Measurements from ENCODE around the gene AFAP1L2.

Gene AFAP1L2

DNA sequence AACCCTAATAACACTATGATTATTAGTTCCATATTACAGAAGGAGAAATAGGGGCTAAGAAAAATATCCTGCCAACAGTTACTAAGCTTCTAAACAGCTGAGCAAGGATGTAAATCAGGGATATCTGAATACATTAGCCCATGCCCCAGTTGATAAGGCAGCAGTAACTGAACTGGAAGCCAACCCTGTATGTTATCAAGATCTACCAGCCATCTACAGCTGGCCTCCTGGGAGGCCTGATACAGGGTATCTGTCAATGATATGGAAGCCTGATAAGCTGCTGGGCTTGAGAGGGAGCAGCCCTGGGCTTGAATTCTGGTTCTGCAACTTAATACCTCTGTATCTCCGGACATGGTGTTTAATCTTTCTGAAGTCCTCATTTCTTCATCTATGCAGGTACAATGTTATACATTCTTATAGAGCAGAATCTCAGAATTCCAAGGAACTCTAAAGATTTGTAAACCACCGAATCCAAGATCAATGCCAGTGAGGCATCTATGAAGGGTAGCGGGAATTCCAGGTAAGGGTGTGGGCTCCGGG is 37.9 kb upstream of the AFAP1L2 start:
- TF ChIP-seq, protein P1, sequence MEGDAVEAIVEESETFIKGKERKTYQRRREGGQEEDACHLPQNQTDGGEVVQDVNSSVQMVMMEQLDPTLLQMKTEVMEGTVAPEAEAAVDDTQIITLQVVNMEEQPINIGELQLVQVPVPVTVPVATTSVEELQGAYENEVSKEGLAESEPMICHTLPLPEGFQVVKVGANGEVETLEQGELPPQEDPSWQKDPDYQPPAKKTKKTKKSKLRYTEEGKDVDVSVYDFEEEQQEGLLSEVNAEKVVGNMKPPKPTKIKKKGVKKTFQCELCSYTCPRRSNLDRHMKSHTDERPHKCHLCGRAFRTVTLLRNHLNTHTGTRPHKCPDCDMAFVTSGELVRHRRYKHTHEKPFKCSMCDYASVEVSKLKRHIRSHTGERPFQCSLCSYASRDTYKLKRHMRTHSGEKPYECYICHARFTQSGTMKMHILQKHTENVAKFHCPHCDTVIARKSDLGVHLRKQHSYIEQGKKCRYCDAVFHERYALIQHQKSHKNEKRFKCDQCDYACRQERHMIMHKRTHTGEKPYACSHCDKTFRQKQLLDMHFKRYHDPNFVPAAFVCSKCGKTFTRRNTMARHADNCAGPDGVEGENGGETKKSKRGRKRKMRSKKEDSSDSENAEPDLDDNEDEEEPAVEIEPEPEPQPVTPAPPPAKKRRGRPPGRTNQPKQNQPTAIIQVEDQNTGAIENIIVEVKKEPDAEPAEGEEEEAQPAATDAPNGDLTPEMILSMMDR (IDR thresholded peaks at IDR 0.05; ENCODE audit: control extremely low read depth, extremely low read depth, low read depth, missing control alignments): no peak
- CTCF ChIA-PET: interaction anchor here (0.9 to 1.5 kb wide), 4 partner anchors 9 to 138 kb away, joined by 3 to 4 read pairs (median 4); no protein-coding TSS in a partner anchor
- DNase-seq (ENCODE audit: extremely low spot score): no peak
- POLR2A ChIA-PET: no interaction called here

GRCh38 chr10:114441107-114441506 is 36.8 kb upstream of the AFAP1L2 start:
- TF ChIP-seq, protein P1 (IDR thresholded peaks at IDR 0.05; ENCODE audit: control extremely low read depth, extremely low read depth, low read depth, missing control alignments): no peak
- CTCF ChIA-PET: interaction anchor here (1.0 to 1.5 kb wide), 3 partner anchors 8 to 137 kb away, joined by 4 read pairs; no protein-coding TSS in a partner anchor
- no peak for DNase-seq (ENCODE audit: extremely low spot score)
- POLR2A ChIA-PET: no interaction called here

DNA sequence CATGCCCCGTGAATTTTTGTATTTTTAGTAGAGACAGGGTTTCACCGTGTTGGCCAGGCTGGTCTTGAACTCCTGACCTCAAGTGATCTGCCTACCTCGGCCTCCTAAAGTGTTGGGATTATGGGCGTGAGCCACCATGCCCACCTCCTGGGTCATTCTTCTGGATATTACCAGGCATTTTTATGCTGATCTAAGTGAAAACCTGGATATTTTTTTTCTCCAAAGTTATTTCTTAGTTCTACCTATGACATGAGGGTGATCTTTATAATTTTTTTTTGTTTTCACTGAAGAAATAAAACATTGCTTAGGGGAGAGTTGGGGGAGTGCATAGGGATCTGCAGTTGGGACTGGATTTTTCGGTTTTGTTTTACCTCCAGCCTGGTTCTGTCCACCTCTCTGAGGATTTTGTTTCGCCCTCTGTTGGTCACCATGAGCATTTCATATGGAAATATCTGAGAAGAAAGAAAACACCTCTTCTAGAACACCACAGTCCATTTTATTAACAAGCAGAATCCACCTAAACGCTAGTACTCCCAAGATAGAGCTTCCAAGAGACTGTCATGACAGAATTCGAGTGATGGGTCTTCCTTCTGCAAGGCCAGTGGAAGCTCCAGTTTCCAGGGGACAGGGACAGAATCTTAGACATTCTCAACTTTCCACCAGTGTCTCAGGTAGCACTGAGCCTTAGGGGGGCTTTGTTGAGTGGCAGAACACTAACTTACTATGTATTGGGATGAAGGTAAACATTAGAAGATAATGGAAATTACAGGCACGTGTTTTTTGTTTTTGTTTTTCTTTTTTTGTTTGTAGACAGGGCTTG is 33.4 kb upstream of the AFAP1L2 start:
- ChIA-PET CTCF (interaction anchor here (0.9 to 2.4 kb wide), 9 partner anchors 10 to 134 kb away, joined by 3 to 25 read pairs (median 3); no protein-coding TSS in a partner anchor), POLR2A (no interaction called here)
- TF ChIP-seq, protein P1 (IDR thresholded peaks at IDR 0.05; ENCODE audit: control extremely low read depth, extremely low read depth, low read depth, missing control alignments): peak; percentile 22
- peak; percentile 40 for DNase-seq (ENCODE audit: extremely low spot score)

DNA sequence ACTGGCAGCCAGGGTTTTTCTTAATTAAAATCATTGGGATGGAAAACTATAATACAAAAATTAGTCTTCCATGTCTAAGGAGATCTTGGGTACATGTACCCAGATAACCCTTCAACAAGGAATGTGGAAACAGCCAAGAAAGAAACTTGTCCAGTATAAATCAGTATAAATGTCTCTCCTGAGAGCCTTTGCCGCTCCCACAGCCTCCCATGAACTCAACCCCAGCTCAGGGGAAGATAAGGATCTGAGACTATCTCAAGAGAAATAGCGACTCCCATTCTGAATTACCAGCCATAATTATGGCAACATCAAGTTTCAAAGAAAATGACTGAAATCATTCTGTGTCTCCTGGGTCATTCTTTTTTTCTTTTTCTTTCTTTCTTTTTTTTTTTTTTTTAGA is 32.6 kb upstream of the AFAP1L2 start:
- no peak for DNase-seq (ENCODE audit: extremely low spot score)
- CTCF ChIA-PET: interaction anchor here (1.6 to 3.8 kb wide), 3 partner anchors 17 to 133 kb away, joined by 3 to 22 read pairs (median 4); no protein-coding TSS in a partner anchor
- POLR2A ChIA-PET: no interaction called here
- TF ChIP-seq, protein P1 (IDR thresholded peaks at IDR 0.05; ENCODE audit: control extremely low read depth, extremely low read depth, low read depth, missing control alignments): no peak

- DNase-seq (ENCODE audit: extremely low spot score): no peak
- CTCF ChIA-PET: interaction anchor here (1.1 to 2.0 kb wide), 4 partner anchors 9 to 129 kb away, joined by 3 to 10 read pairs (median 4); no protein-coding TSS in a partner anchor
- TF ChIP-seq, protein P1 (IDR thresholded peaks at IDR 0.05; ENCODE audit: control extremely low read depth, extremely low read depth, low read depth, missing control alignments): no peak
- POLR2A ChIA-PET: no interaction called here
Observed at GRCh38 chr10:114432566-114433093, 28.3 kb upstream of the AFAP1L2 start.

DNA sequence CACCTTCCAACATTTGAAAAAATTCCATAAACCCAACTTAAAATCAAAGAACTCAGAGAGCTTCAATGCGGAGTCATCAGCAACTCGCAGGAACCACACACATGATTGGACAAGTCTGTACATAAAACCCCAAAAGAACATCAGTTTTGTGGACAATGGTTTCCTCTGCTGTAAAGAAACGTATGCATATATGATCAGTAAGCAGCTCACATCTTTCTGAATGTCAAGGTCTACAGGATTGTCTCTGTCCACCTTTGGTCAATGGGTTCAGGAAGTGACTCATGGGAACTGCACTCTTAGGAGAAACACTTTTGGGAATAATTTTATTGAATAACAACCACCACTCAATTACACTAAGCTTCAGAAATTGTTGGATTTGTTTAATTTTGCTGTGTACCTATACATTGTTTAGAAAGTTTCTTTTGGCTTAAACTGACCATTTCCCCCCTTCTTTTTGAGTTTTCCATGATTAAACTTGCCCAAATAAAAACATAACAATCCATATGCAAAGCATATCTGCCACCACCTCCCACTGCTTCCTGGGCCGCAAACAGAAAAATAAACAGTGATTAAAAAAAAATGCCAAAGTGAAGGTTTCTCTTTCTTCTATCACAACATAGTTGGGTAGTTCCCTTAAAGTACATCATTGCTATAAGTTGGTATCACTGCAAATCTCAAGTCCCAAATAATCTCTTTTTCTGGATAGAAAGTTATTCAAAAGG is 27.3 kb upstream of the AFAP1L2 start:
- ChIA-PET CTCF (interaction anchor here (1.1 to 2.0 kb wide), 4 partner anchors 12 to 128 kb away, joined by 3 to 10 read pairs (median 4); no protein-coding TSS in a partner anchor), POLR2A (no interaction called here)
- DNase-seq (ENCODE audit: extremely low spot score): no peak
- TF ChIP-seq, protein P1 (IDR thresholded peaks at IDR 0.05; ENCODE audit: control extremely low read depth, extremely low read depth, low read depth, missing control alignments): no peak

All from GM10248 (cell line).